ENCODE data around the gene PRF1. TPM values are rescaled to one million over a fixed set of nuclear protein-coding genes. Genes with fewer than 3 reads are reported as not detected.
A peak's percentile ranks its signal among the peaks of the same experiment; 100 is the strongest.
"Not testable (repeated sequence)": the region's sequence is repeated elsewhere in the genome, so short reads cannot be mapped to it uniquely, and the experiment has no call there.

PRF1 gene
- 10 to 100 TPM; 32.4 to 32.6 TPM for total RNA-seq

- POLR2A ChIA-PET = interaction anchor here (0.6 to 1.3 kb wide), 4 partner anchors 9 to 284 kb away, joined by 3 read pairs; no protein-coding TSS in a partner anchor
- DNase-seq = peak; percentile 87
- Mint-ChIP-seq H3K4me1 (ENCODE audit: low read depth) (peaks cover 25% of the 10 kb centered on the region), H3K27ac (peak within 1 kb of the TSS; percentile 82), H3K27me3 (no peaks in the 10 kb centered on the region), H3K4me3 (peak within 1 kb of the TSS; percentile 79), H3K9me3 (no peaks in the 10 kb centered on the region), H3K36me3 (peaks cover 5% of the 10 kb centered on the region)
- intact Hi-C loops (cut with micrococcal nuclease) = loop anchor here (1.0 to 5.0 kb wide), 3 partner anchors 14 to 46 kb away; no protein-coding TSS in a partner anchor
- CTCF ChIA-PET = interaction anchor here (0.6 to 1.9 kb wide), 4 partner anchors 17 to 221 kb away, joined by 3 to 9 read pairs (median 3); no protein-coding TSS in a partner anchor
These were observed at the start of gene PRF1 for GRCh38 chr10:70602665-70603448. PRF1 (minus strand) TSS chr10:70602741; CDS start chr10:70600902, 1,839 bp downstream.

GRCh38 chr10:70651661-70652060 lies 49.1 kb upstream of the PRF1 start:
- POLR2A ChIA-PET = no interaction called here
- Mint-ChIP-seq H3K36me3 (peaks cover 16% of the 10 kb centered on the region), H3K4me3 (no peak overlapping the region), H3K27ac (no peak overlapping the region), H3K27me3 (peaks cover 5% of the 10 kb centered on the region), H3K9me3 (peaks cover 52% of the 10 kb centered on the region), H3K4me1 (ENCODE audit: low read depth) (peaks cover 9% of the 10 kb centered on the region)
- intact Hi-C loops (cut with micrococcal nuclease) = no loop called here
- DNase-seq = no peak
- CTCF ChIA-PET = interaction anchor here (1.2 to 1.4 kb wide), 2 partner anchors 13 to 93 kb away, joined by 3 to 5 read pairs; no protein-coding TSS in a partner anchor

GRCh38 chr10:70650718-70651117 lies 48.2 kb upstream of the PRF1 start:
- no peak overlapping the region for H3K4me3 Mint-ChIP-seq
- no peak for DNase-seq
- ChIA-PET CTCF (no interaction called here), POLR2A (no interaction called here)
- peaks cover 5% of the 10 kb centered on the region for H3K27me3 Mint-ChIP-seq
- no peaks in the 10 kb centered on the region for H3K4me1 Mint-ChIP-seq (ENCODE audit: low read depth)
- intact Hi-C loops (cut with micrococcal nuclease) = no loop called here
- peaks cover 52% of the 10 kb centered on the region for H3K9me3 Mint-ChIP-seq
- H3K27ac Mint-ChIP-seq = no peak overlapping the region
- peaks cover 16% of the 10 kb centered on the region for H3K36me3 Mint-ChIP-seq

DNA sequence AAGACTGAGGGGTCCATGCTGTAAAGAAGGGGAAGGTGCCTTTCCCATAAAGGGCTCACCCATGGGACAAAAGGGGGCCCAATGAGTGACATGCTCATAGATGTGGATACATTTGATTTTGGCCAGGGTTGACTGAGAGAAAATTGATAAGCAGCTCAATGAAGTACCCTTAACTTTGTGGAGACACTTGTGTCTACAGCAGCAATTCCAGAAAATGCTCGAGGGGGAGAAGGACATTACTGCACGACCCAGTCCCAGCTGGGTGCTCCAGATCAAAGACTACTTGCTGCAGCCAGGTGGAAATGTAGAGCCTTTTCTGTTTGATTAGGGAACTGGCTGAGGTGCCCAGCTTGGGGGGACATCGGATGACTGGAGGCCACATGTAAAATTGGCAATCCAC lies 47.6 kb upstream of the PRF1 start:
- H3K4me1 Mint-ChIP-seq (ENCODE audit: low read depth) = no peaks in the 10 kb centered on the region
- H3K27ac Mint-ChIP-seq = no peak overlapping the region
- intact Hi-C loops (cut with micrococcal nuclease) = no loop called here
- H3K36me3 Mint-ChIP-seq = peaks cover 16% of the 10 kb centered on the region
- peaks cover 52% of the 10 kb centered on the region for H3K9me3 Mint-ChIP-seq
- POLR2A ChIA-PET = no interaction called here
- H3K27me3 Mint-ChIP-seq = peaks cover 5% of the 10 kb centered on the region
- CTCF ChIA-PET = no interaction called here
- no peak overlapping the region for H3K4me3 Mint-ChIP-seq
- no peak for DNase-seq

- Mint-ChIP-seq H3K4me3 (no peak overlapping the region), H3K9me3 (peaks cover 52% of the 10 kb centered on the region), H3K27ac (no peak overlapping the region), H3K4me1 (ENCODE audit: low read depth) (no peaks in the 10 kb centered on the region), H3K36me3 (peaks cover 16% of the 10 kb centered on the region), H3K27me3 (peaks cover 5% of the 10 kb centered on the region)
- intact Hi-C loops (cut with micrococcal nuclease) = no loop called here
- ChIA-PET CTCF (no interaction called here), POLR2A (no interaction called here)
- peak; percentile 27 for DNase-seq
These were observed 47.0 kb upstream of the PRF1 start for GRCh38 chr10:70649526-70649925.

- Mint-ChIP-seq H3K27me3 (peaks cover 3% of the 10 kb centered on the region), H3K36me3 (peaks cover 16% of the 10 kb centered on the region), H3K4me1 (ENCODE audit: low read depth) (no peaks in the 10 kb centered on the region), H3K9me3 (peaks cover 52% of the 10 kb centered on the region), H3K27ac (no peak overlapping the region), H3K4me3 (no peak overlapping the region)
- no peak for DNase-seq
- ChIA-PET POLR2A (no interaction called here), CTCF (no interaction called here)
- intact Hi-C loops (cut with micrococcal nuclease) = no loop called here
These were observed 45.9 kb upstream of the PRF1 start for GRCh38 chr10:70648427-70648826.

GRCh38 chr10:70647086-70647485 lies 44.5 kb upstream of the PRF1 start:
- Mint-ChIP-seq H3K4me1 (ENCODE audit: low read depth) (no peaks in the 10 kb centered on the region), H3K4me3 (no peak overlapping the region), H3K36me3 (peaks cover 15% of the 10 kb centered on the region), H3K27ac (no peak overlapping the region), H3K27me3 (peaks cover 6% of the 10 kb centered on the region), H3K9me3 (peaks cover 44% of the 10 kb centered on the region)
- CTCF ChIA-PET = no interaction called here
- POLR2A ChIA-PET = no interaction called here
- no peak for DNase-seq
- intact Hi-C loops (cut with micrococcal nuclease) = no loop called here

DNA sequence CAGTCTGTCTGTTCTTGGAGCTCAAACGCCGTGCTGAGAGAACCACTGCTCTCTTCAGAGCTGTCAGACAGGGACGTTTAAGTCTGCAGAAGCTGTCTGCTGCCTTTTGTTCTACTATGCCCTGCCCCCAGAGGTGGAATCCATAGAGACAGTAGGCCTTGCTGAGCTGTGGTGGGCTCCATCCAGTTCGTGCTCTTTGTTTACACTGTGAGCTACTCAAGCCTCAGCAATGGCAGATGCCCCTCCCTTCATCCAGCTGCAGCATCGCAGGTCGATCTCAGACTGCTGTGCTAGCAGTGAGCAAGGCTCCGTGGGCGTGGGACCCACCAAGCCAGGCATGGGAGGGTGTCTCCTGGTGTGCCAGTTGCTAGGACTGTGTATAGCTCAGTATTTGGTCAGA lies 42.4 kb upstream of the PRF1 start:
- H3K27me3 Mint-ChIP-seq; H3K4me3 Mint-ChIP-seq; H3K27ac Mint-ChIP-seq; intact Hi-C loops (cut with micrococcal nuclease); H3K36me3 Mint-ChIP-seq; H3K4me1 Mint-ChIP-seq (ENCODE audit: low read depth); DNase-seq; POLR2A ChIA-PET: not testable (repeated sequence)
- H3K9me3 Mint-ChIP-seq = peaks cover 24% of the 10 kb centered on the region
- CTCF ChIA-PET = interaction anchor here (0.6 kb wide), 1 partner anchor 242 kb away, joined by 3 read pairs; no protein-coding TSS in a partner anchor

DNA sequence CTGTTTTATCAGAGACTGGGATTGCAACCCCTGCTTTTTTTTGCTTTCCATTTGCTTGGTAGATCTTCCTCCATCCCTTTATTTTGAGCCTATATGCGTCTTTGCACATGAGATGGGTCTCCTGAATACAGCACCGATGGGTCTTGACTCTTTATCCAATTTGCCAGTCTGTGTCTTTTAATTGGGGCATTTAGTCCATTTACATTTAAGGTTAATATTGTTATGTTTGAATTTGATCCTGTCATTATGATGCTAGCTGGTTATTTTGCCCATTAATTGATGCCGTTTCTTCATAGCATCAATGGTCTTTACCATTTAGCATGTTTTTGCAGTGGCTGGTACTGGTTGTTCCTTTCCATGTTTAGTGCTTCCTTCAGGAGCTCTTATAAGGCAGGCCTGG lies 40.7 kb upstream of the PRF1 start:
- DNase-seq; H3K36me3 Mint-ChIP-seq; H3K27ac Mint-ChIP-seq; H3K4me3 Mint-ChIP-seq; intact Hi-C loops (cut with micrococcal nuclease); H3K27me3 Mint-ChIP-seq; CTCF ChIA-PET; H3K4me1 Mint-ChIP-seq (ENCODE audit: low read depth); H3K9me3 Mint-ChIP-seq; POLR2A ChIA-PET: not testable (repeated sequence)

DNA sequence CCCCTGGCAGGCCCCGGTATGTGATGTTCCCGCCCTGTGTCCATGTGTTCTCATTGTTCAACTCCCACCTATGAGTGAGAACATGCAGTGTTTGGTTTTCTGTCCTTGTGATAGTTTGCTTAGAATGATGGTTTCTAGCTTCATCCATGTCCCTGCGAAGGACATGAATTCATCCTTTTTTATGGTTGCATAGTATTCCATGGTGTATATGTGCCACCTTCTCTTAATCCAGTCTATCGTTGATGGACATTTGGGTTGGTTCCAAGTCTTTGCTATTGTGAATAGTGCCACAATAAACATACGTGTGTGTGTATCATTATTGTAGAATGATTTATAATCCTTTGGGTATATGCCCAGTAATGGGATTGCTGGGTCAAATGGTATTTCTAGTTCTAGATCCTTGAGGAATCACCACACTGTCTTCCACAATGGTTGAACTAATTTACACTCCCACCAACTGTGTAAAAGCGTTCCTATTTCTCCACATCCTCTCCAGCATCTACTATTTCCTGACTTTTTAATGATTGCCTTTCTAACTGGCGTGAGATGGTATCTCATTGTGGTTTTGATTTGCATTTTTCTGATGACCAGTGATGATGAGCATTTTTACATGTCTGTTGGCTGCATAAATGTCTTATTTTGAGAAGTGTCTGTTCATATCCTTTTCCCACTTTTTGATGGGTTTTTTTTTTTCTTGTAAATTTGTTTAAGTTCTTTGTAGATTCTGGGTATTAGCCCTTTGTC lies 37.3 kb upstream of the PRF1 start:
- intact Hi-C loops (cut with micrococcal nuclease); H3K9me3 Mint-ChIP-seq; POLR2A ChIA-PET; H3K4me1 Mint-ChIP-seq (ENCODE audit: low read depth); H3K27ac Mint-ChIP-seq; H3K27me3 Mint-ChIP-seq; H3K4me3 Mint-ChIP-seq; H3K36me3 Mint-ChIP-seq; DNase-seq; CTCF ChIA-PET: not testable (repeated sequence)

- not testable (repeated sequence) for H3K36me3 Mint-ChIP-seq
These were observed 32.0 kb upstream of the PRF1 start for GRCh38 chr10:70634515-70634914.

DNA sequence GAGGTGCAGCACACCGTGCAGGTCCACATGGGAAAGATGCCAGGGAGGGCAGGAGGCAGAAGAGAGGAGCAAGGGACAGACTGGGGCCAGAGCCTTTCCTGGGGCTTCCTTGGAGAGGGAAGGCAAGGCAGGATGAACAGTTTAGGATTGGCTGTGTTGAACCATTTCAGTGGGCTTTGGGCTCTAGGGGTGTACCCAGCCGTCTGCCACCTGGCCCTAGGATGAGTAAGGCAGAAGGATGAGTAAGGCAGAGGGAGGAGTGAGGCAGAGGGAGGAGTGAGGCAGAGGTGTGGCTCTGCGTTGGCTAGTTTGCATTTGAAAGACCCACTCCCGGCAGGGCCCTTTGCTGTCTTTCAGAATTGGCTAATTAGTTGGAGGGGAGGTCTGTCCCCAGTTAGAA lies 31.5 kb upstream of the PRF1 start:
- Mint-ChIP-seq H3K27ac (no peak overlapping the region), H3K4me3 (no peak overlapping the region), H3K27me3 (peaks cover 19% of the 10 kb centered on the region), H3K4me1 (ENCODE audit: low read depth) (no peaks in the 10 kb centered on the region), H3K9me3 (no peaks in the 10 kb centered on the region), H3K36me3 (no peaks in the 10 kb centered on the region)
- CTCF ChIA-PET = no interaction called here
- POLR2A ChIA-PET = no interaction called here
- intact Hi-C loops (cut with micrococcal nuclease) = no loop called here
- DNase-seq = no peak

More at GRCh38 chr10:70634515-70634914, 32.0 kb upstream of the PRF1 start:
- peaks cover 19% of the 10 kb centered on the region for H3K27me3 Mint-ChIP-seq
- H3K4me1 Mint-ChIP-seq (ENCODE audit: low read depth); H3K9me3 Mint-ChIP-seq; CTCF ChIA-PET; POLR2A ChIA-PET; DNase-seq; H3K4me3 Mint-ChIP-seq; H3K27ac Mint-ChIP-seq; intact Hi-C loops (cut with micrococcal nuclease): not testable (repeated sequence)

All from activated CD4-positive, alpha-beta memory T cell treated with anti-CD3 and anti-CD28 coated beads for 36 hours (primary cell).